Smooth muscle cell (in vitro differentiated cells): ENCODE data around the gene MAB21L4. TPM values are rescaled to one million over a fixed set of nuclear protein-coding genes. Genes with fewer than 3 reads are reported as not detected.

Source experiments
- DNase-seq: peaks from one replicate; lab custom pipeline; 2025; ENCODE audit not compliant: unreplicated experiment; lab: John Stamatoyannopoulos, UW
- H2AFZ ChIP-seq: fragments of 200-600 bp; sonication (generic); 2 replicates; pipeline ENCODE4 v1.6.0; 2016; ENCODE audit warnings: antibody characterized with exemption, low read depth, mild to moderate bottlenecking
- H3F3A ChIP-seq: fragments of 200-600 bp; sonication (generic); 2 replicates; pipeline ENCODE4 v1.6.0; 2017; ENCODE audit warnings: antibody characterized with exemption, low read depth
- H3K27ac ChIP-seq: fragments of 200-600 bp; sonication (generic); 2 replicates; pipeline ENCODE4 v1.5.1; 2016; ENCODE audit warnings: low read depth, mild to moderate bottlenecking
- H3K27me3 ChIP-seq: fragments of 200-600 bp; sonication (generic); 2 replicates; pipeline ENCODE4 v1.6.1; 2016; ENCODE audit warnings: low read depth, mild to moderate bottlenecking
- H3K36me3 ChIP-seq: fragments of 200-600 bp; sonication (generic); 2 replicates; pipeline ENCODE4 v1.5.1; 2016; ENCODE audit warnings: low read depth
- H3K4me1 ChIP-seq: fragments of 200-600 bp; sonication (generic); 2 replicates; pipeline ENCODE4 v1.5.1; 2016; ENCODE audit warnings: low read depth
- H3K4me2 ChIP-seq: fragments of 200-600 bp; sonication (generic); 2 replicates; pipeline ENCODE4 v1.6.0; 2016; ENCODE audit warnings: mild to moderate bottlenecking
- H3K4me3 ChIP-seq: fragments of 200-600 bp; sonication (generic); 2 replicates; pipeline ENCODE4 v1.5.1; 2016; ENCODE audit warnings: mild to moderate bottlenecking
- H3K79me2 ChIP-seq: fragments of 200-600 bp; sonication (generic); 2 replicates; pipeline ENCODE4 v1.6.0; 2016; ENCODE audit warnings: low read depth, mild to moderate bottlenecking
- H3K9ac ChIP-seq: fragments of 200-600 bp; sonication (generic); 2 replicates; pipeline ENCODE4 v1.6.0; 2016; ENCODE audit warnings: low read depth
- H3K9me3 ChIP-seq: fragments of 200-600 bp; sonication (generic); replicated peaks from 2 replicates; pipeline ENCODE4 v1.5.1; 2016; ENCODE audit warnings: low read depth
- H4K20me1 ChIP-seq: fragments of 200-600 bp; sonication (generic); 2 replicates; pipeline ENCODE4 v1.6.0; 2016; ENCODE audit warnings: low read depth
- CTCF ChIP-seq: fragments of 200-600 bp; sonication (generic); IDR thresholded peaks from 2 replicates; pipeline ENCODE4 v1.5.1; 2017; ENCODE audit warnings: borderline replicate concordance, mild to moderate bottlenecking, antibody characterized with exemption; ENCODE audit not compliant: insufficient read depth, poor library complexity, severe bottlenecking
- WGBS: methylation state at CpG from one replicate; pipeline ENCODE4 v1.1.7; 2016; ENCODE audit warnings: low lambda C conversion rate; 5-methylcytosine and 5-hydroxymethylcytosine counted together
- polyA plus RNA-seq: library from polyadenylated mRNA; unstranded; fragments of >200 nt; fragmentation: Nextera tagmentation; extraction: Ambion mirVana; gene quantifications from 2 replicates; pipeline ENCODE4 v1.2.1, GENCODE V29; 2016
- total RNA-seq: library from RNA; depleted of rRNA; stranded (reverse); fragments of >200 nt; gene quantifications from 2 replicates; pipeline ENCODE4 v1.2.3, GENCODE V29; 2014

The MAB21L4 gene
- total and polyA plus RNA-seq, 2 experiments from 2014 or later, result 0.53 to 2.2 TPM

DNA sequence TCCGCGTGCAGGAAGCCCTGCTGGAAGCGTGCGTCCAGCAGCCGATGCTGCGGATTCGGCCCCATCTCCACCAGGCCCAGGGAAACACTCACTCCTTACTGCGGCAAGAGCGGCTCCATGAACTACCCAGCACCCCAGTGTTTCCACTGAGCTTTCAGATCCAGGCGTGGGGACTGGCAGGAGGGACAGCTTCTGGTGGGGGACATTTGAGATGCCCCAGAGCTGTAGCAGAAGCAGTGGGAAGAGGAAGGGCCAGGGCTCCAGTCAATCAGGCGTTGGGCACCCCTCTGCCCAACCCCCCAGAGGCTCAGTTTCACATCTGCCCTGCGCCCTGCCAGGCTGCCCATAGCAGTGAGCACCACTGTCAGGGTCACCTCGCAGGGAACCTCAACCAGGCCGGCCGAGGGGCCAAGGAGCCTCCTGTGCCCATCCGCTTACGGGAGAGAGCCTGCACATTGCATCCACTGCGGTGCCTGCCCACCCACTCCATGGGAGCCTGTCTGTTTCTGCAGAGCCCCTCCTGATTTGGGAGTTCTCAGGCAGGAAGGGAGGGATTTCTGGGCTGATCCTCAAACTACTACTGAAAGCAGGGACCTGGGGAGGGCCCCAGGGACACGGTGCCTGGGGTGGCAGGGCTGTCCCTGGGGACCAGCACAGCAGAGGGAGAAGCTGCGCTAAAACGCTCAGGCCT is 22.7 kb downstream of the MAB21L4 start:
- no peak overlapping the region for H3K4me2 ChIP-seq
- H3K4me1 ChIP-seq, result no peaks in the 10 kb centered on the region
- WGBS, result 93% methylated on average over 20 of the region's 21 CpGs
- H3K9ac ChIP-seq, result no peak overlapping the region
- no peaks in the 10 kb centered on the region for H3K36me3 ChIP-seq
- H3K79me2 ChIP-seq, result no peaks in the 10 kb centered on the region
- H2AFZ ChIP-seq, result no peak overlapping the region
- H4K20me1 ChIP-seq, result no peaks in the 10 kb centered on the region
- no peaks in the 10 kb centered on the region for H3F3A ChIP-seq
- no peak for DNase-seq
- no peak overlapping the region for H3K27ac ChIP-seq
- H3K4me3 ChIP-seq, result no peak overlapping the region
- no peak for TF ChIP-seq CTCF
- no peaks in the 10 kb centered on the region for H3K9me3 ChIP-seq
- H3K27me3 ChIP-seq, result no peaks in the 10 kb centered on the region

- Histone ChIP-seq H4K20me1 (no peaks in the 10 kb centered on the region), H3K4me3 (no peak overlapping the region), H3K9me3 (no peaks in the 10 kb centered on the region), H3K4me2 (no peak overlapping the region), H3K79me2 (no peaks in the 10 kb centered on the region), H3F3A (no peaks in the 10 kb centered on the region), H3K36me3 (no peaks in the 10 kb centered on the region), H3K27ac (no peak overlapping the region), H3K9ac (no peak overlapping the region), H2AFZ (no peak overlapping the region), H3K27me3 (no peaks in the 10 kb centered on the region), H3K4me1 (no peaks in the 10 kb centered on the region)
- no peak for DNase-seq
- TF ChIP-seq CTCF, result no peak
- WGBS, result 95% methylated on average over 17 of the region's 17 CpGs
Observed at GRCh38 chr2:240872317-240873097, 23.4 kb downstream of the MAB21L4 start.

DNA sequence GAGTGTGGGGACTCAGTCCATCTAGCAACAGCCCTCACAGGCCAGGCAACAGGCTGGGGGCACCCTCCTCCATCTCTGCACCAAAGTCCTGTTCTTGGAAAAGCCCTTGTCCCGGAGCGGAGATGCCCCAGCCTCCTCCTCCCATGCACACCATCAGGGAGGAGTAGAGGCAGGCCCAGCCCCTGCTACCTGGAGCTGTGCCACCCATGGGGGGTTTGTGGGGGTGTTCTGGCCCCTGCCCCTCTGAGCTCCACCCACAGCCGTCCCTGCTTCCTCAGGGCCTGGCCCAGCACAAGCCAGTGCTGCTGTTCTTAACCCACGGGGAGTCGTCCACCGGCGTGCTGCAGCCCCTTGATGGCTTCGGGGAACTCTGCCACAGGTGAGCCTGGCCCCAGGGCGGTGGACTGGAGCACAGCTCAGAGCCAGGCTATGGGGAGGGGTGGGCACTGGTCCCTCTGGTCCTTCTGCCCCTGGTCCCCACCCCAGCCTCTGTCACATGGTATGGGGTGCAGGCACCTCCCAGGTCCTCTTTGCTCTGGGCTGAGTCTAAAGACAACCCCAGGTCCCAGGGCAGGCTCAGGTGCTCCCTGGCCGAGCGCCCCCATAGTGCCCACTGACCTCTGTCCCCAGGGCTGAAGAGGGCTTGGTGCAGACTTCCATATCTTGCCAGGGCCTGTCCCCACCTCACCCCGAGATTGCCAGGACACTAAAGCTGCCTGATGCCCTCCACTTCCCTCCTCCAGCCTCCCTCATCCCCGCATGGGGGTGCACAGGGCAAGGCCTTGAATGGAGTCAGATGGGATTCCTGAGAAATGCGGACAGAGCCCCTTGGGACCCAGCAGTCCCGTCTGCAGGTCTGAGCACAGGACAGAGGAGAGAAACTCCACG is 24.6 kb downstream of the MAB21L4 start:
- Histone ChIP-seq H3K27me3 (no peaks in the 10 kb centered on the region), H3K4me2 (no peak overlapping the region), H3K27ac (no peak overlapping the region), H4K20me1 (no peaks in the 10 kb centered on the region), H3F3A (no peaks in the 10 kb centered on the region), H3K4me3 (no peak overlapping the region), H2AFZ (no peak overlapping the region), H3K9ac (no peak overlapping the region), H3K4me1 (no peaks in the 10 kb centered on the region), H3K9me3 (no peaks in the 10 kb centered on the region), H3K36me3 (no peaks in the 10 kb centered on the region), H3K79me2 (no peaks in the 10 kb centered on the region)
- TF ChIP-seq CTCF, result no peak
- 90% methylated on average over 16 of the region's 16 CpGs for WGBS
- no peak for DNase-seq
